H9 (cell line): ENCODE results near the gene IKZF1. TPM values are rescaled to one million over a fixed set of nuclear protein-coding genes. Genes with fewer than 3 reads are reported as not detected.

Experiments used
- DNase-seq: peaks from one replicate; pipeline ENCODE4 v3.0.0-alpha.2; 2017
- H2AFZ ChIP-seq: one replicate; pipeline ENCODE4 v1.6.1; 2013; ENCODE audit warnings: mild to moderate bottlenecking, low read length, control low read depth, moderate library complexity
- H2AK5ac ChIP-seq: 2 replicates; pipeline ENCODE4 v1.6.1; 2013; ENCODE audit warnings: low read length, control low read depth, mixed read lengths; ENCODE audit not compliant: insufficient read length
- H2BK120ac ChIP-seq: one replicate; pipeline ENCODE4 v1.6.1; 2013; ENCODE audit warnings: low read depth, mild to moderate bottlenecking, low read length, control low read depth, inconsistent platforms; ENCODE audit not compliant: poor library complexity, severe bottlenecking
- H2BK12ac ChIP-seq: 2 replicates; pipeline ENCODE4 v1.6.1; 2013; ENCODE audit warnings: low read length, control low read depth, mixed read lengths, low read depth; ENCODE audit not compliant: insufficient read length
- H2BK15ac ChIP-seq: 2 replicates; pipeline ENCODE4 v1.6.1; 2013; ENCODE audit warnings: low read depth, low read length, control low read depth
- H2BK20ac ChIP-seq: one replicate; pipeline ENCODE4 v1.6.1; 2013; ENCODE audit warnings: low read depth, mild to moderate bottlenecking, low read length, control low read depth, inconsistent platforms; ENCODE audit not compliant: poor library complexity, severe bottlenecking
- H2BK5ac ChIP-seq: 2 replicates; pipeline ENCODE4 v1.6.1; 2013; ENCODE audit warnings: low read length, control low read depth, mixed read lengths; ENCODE audit not compliant: insufficient read length
- H3K14ac ChIP-seq: 2 replicates; pipeline ENCODE4 v1.6.1; 2013; ENCODE audit warnings: low read length, control low read depth; ENCODE audit not compliant: insufficient read depth
- H3K18ac ChIP-seq: 2 replicates; pipeline ENCODE4 v1.6.1; 2013; ENCODE audit warnings: low read depth, mild to moderate bottlenecking, mixed read lengths, low read length, control low read depth; ENCODE audit not compliant: insufficient read length
- H3K23ac ChIP-seq: 2 replicates; pipeline ENCODE4 v1.6.1; 2013; ENCODE audit warnings: low read length, control low read depth, mixed read lengths, low read depth; ENCODE audit not compliant: insufficient read length
- H3K23me2 ChIP-seq: 2 replicates; pipeline ENCODE4 v1.6.1; 2013; ENCODE audit warnings: low read depth, mild to moderate bottlenecking, mixed read lengths, low read length, control low read depth; ENCODE audit not compliant: insufficient read length, poor library complexity, severe bottlenecking
- H3K27ac ChIP-seq: 2 replicates; pipeline ENCODE4 v1.5.1; 2013; ENCODE audit warnings: low read length, control low read depth, mixed read lengths, low read depth; ENCODE audit not compliant: insufficient read length
- H3K27me3 ChIP-seq: 2 replicates; pipeline ENCODE4 v1.6.1; 2013; ENCODE audit warnings: low read length, control low read depth, inconsistent platforms; ENCODE audit not compliant: insufficient read depth
- H3K4ac ChIP-seq: 2 replicates; pipeline ENCODE4 v1.6.1; 2013; ENCODE audit warnings: low read depth, mild to moderate bottlenecking, control low read depth, inconsistent platforms, low read length, moderate library complexity
- H3K4me1 ChIP-seq: 2 replicates; pipeline ENCODE4 v1.6.1; 2013; ENCODE audit warnings: low read length, control low read depth, inconsistent platforms; ENCODE audit not compliant: insufficient read depth
- H3K4me2 ChIP-seq: 2 replicates; pipeline ENCODE4 v1.6.1; 2013; ENCODE audit warnings: low read length, control low read depth, mixed read lengths; ENCODE audit not compliant: insufficient read length, insufficient read depth
- H3K56ac ChIP-seq: 2 replicates; pipeline ENCODE4 v1.6.1; 2013; ENCODE audit warnings: low read depth, mild to moderate bottlenecking, mixed read lengths, low read length, control low read depth; ENCODE audit not compliant: insufficient read length
- H3K79me1 ChIP-seq: 2 replicates; pipeline ENCODE4 v1.6.1; 2013; ENCODE audit warnings: low read depth, mild to moderate bottlenecking, moderate library complexity, low read length, control low read depth, inconsistent platforms; ENCODE audit not compliant: insufficient read depth, poor library complexity, severe bottlenecking
- H3K79me2 ChIP-seq: 2 replicates; pipeline ENCODE4 v1.6.1; 2013; ENCODE audit warnings: low read length, control low read depth, inconsistent platforms; ENCODE audit not compliant: insufficient read depth
- H3K9ac ChIP-seq: 2 replicates; pipeline ENCODE4 v1.6.1; 2013; ENCODE audit warnings: low read length, control low read depth, mixed read lengths; ENCODE audit not compliant: insufficient read length; ENCODE audit errors: extremely low read depth
- H3K9me3 ChIP-seq: one replicate; pipeline ENCODE4 v1.6.1; 2013; ENCODE audit warnings: low read depth, low read length, inconsistent platforms; ENCODE audit not compliant: control insufficient read depth
- H3T11ph ChIP-seq: one replicate; pipeline ENCODE4 v1.6.1; 2013; ENCODE audit warnings: mild to moderate bottlenecking, low read length, control low read depth, inconsistent platforms
- H4K20me1 ChIP-seq: one replicate; pipeline ENCODE4 v1.6.1; 2013; ENCODE audit not compliant: control insufficient read depth, insufficient read length, insufficient read depth
- H4K5ac ChIP-seq: 2 replicates; pipeline ENCODE4 v1.6.1; 2013; ENCODE audit warnings: low read depth, mild to moderate bottlenecking, mixed read lengths, low read length, control low read depth; ENCODE audit not compliant: insufficient read length
- H4K8ac ChIP-seq: replicated peaks from 2 replicates; pipeline ENCODE4 v1.6.1; 2013; ENCODE audit warnings: low read length, control low read depth, mixed read lengths, low read depth; ENCODE audit not compliant: insufficient read length
- H4K91ac ChIP-seq: 2 replicates; pipeline ENCODE4 v1.6.1; 2013; ENCODE audit warnings: low read depth, mild to moderate bottlenecking, moderate library complexity, mixed read lengths, low read length, control low read depth; ENCODE audit not compliant: insufficient read length
- H3K27ac Mint-ChIP-seq, 3 experiments: 2 replicates in 2 of 3; 3 replicates in 1 of 3; pipeline ENCODE4 v1.8.0; 2020 to 2021; ENCODE audit warnings: mixed read lengths in 3 of 3, mild to moderate bottlenecking in 1 of 3, moderate library complexity in 1 of 3
- H3K27me3 Mint-ChIP-seq: 2 replicates; pipeline ENCODE4 v1.8.0; 2021; ENCODE audit warnings: low read depth, mild to moderate bottlenecking, moderate library complexity, mixed read lengths
- H3K36me3 Mint-ChIP-seq, 3 experiments: 2 replicates in 2 of 3; 3 replicates in 1 of 3; pipeline ENCODE4 v1.8.0; 2020 to 2021; ENCODE audit warnings: low read depth in 3 of 3, mixed read lengths in 3 of 3; ENCODE audit not compliant: insufficient read depth in 1 of 3
- H3K4me1 Mint-ChIP-seq, 2 experiments: 2 replicates each; pipeline ENCODE4 v1.8.0; 2020; ENCODE audit warnings: mixed read lengths in 2 of 2
- H3K4me3 Mint-ChIP-seq, 2 experiments: 2 replicates in 1 of 2; 3 replicates in 1 of 2; pipeline ENCODE4 v1.8.0; 2020 to 2021; ENCODE audit warnings: mild to moderate bottlenecking in 2 of 2, mixed read lengths in 2 of 2, moderate library complexity in 1 of 2
- H3K9me3 Mint-ChIP-seq, 2 experiments: 2 replicates in 1 of 2; 3 replicates in 1 of 2; pipeline ENCODE4 v1.8.0; 2020; ENCODE audit warnings: mild to moderate bottlenecking in 2 of 2, mixed read lengths in 2 of 2, moderate library complexity in 1 of 2
- CTCF ChIP-seq: fragments of 200-600 bp; sonication (generic); conservative IDR thresholded peaks from 3 replicates; pipeline ENCODE4 v1.8.0; 2021; ENCODE audit warnings: antibody characterized with exemption, mild to moderate bottlenecking
- WGBS: extraction: QIAGEN DNeasy Blood & Tissue Kit; methylation state at CpG from one replicate; pipeline ENCODE4 v1.1.7; 2013; ENCODE audit warnings: missing lambda C conversion rate, low lambda C conversion rate, mixed read lengths; ENCODE audit not compliant: insufficient read length; ENCODE audit errors: extremely low coverage; 5-methylcytosine and 5-hydroxymethylcytosine counted together
- total RNA-seq: library from RNA; stranded (reverse); gene quantifications from 2 replicates; pipeline ENCODE4 v1.2.1, GENCODE V29; 2021

Gene IKZF1
- total RNA-seq, 1 experiment from 2014 or later = 0.98 TPM

- no peaks in the 10 kb centered on the region for H3K23me2 ChIP-seq
- H4K91ac ChIP-seq = no peak overlapping the region
- no peak for DNase-seq
- no peak overlapping the region for H2AFZ ChIP-seq
- H4K20me1 ChIP-seq = no peaks in the 10 kb centered on the region
- H3K27me3 ChIP-seq = no peaks in the 10 kb centered on the region
- H3K79me1 ChIP-seq = no peaks in the 10 kb centered on the region
- no peak overlapping the region for H2BK120ac ChIP-seq
- no peak overlapping the region for H3K23ac ChIP-seq
- no peak overlapping the region for H3K4ac ChIP-seq
- H2AK5ac ChIP-seq = no peak overlapping the region
- no peak overlapping the region for H3K56ac ChIP-seq
- WGBS = no CpG with 5 or more reads among the region's 2 CpGs
- no peaks in the 10 kb centered on the region for H3K4me1 ChIP-seq
- H3K79me2 ChIP-seq = no peaks in the 10 kb centered on the region
- no peak for TF ChIP-seq CTCF
- H3K14ac ChIP-seq = no peak overlapping the region
- no peaks in the 10 kb centered on the region for H3K9me3 ChIP-seq
- H4K5ac ChIP-seq = no peak overlapping the region
- H4K8ac ChIP-seq = no peak overlapping the region
- H3T11ph ChIP-seq = no peak overlapping the region
- H2BK15ac ChIP-seq = no peak overlapping the region
- no peak overlapping the region for H3K4me3 Mint-ChIP-seq
- H3K4me2 ChIP-seq = no peak overlapping the region
- no peak overlapping the region for H2BK5ac ChIP-seq
- peaks cover 0 to 5% of the 10 kb centered on the region in 2 experiments; a peak in 2 of 4 replicates for H3K4me1 Mint-ChIP-seq
- no peak overlapping the region for H3K9ac ChIP-seq
- no peaks in the 10 kb centered on the region for H3K36me3 Mint-ChIP-seq
- H3K27me3 Mint-ChIP-seq = no peaks in the 10 kb centered on the region; the same call in none of the 2 replicates
- H3K9me3 Mint-ChIP-seq = no peaks in the 10 kb centered on the region
- H3K27ac ChIP-seq = no peak overlapping the region
- H2BK12ac ChIP-seq = no peak overlapping the region
- no peak overlapping the region for H3K18ac ChIP-seq
- H2BK20ac ChIP-seq = no peak overlapping the region
- no peak overlapping the region for H3K27ac Mint-ChIP-seq
Observed at GRCh38 chr7:50427518-50427917, 123.0 kb downstream of the IKZF1 start.
